ENCODE results near the gene MAP4K5.

DNA sequence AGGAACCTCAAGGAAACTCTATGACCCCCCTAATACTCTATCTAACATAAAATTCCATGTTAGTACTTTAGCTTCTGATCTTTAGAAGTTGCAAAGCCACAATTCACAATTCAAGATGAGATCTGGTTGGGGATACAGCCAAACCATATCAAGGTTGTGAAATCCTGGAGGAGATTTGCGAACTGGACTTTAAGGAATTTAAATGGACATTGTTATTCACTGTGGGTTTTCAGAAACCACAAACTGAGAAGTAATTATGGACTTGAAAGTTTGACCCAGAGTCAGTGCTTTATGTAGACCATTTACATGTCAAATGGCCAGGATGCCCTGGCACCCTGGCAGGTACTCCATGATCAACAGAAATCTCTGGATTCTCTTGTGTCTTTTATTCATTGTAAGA, 121.4 kb downstream of the MAP4K5 start:
- TF ChIP-seq, protein P1, sequence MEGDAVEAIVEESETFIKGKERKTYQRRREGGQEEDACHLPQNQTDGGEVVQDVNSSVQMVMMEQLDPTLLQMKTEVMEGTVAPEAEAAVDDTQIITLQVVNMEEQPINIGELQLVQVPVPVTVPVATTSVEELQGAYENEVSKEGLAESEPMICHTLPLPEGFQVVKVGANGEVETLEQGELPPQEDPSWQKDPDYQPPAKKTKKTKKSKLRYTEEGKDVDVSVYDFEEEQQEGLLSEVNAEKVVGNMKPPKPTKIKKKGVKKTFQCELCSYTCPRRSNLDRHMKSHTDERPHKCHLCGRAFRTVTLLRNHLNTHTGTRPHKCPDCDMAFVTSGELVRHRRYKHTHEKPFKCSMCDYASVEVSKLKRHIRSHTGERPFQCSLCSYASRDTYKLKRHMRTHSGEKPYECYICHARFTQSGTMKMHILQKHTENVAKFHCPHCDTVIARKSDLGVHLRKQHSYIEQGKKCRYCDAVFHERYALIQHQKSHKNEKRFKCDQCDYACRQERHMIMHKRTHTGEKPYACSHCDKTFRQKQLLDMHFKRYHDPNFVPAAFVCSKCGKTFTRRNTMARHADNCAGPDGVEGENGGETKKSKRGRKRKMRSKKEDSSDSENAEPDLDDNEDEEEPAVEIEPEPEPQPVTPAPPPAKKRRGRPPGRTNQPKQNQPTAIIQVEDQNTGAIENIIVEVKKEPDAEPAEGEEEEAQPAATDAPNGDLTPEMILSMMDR (conservative IDR thresholded peaks at IDR 0.05; ENCODE audit: low read depth, low read length) = no peak
- TF ChIP-seq POLR2A (IDR thresholded peaks at IDR 0.05; ENCODE audit: low read depth, low read length) = no peak
- no peak for TF ChIP-seq RAD21 (IDR thresholded peaks at IDR 0.05; ENCODE audit: low read length)
- TF ChIP-seq, protein P2, sequence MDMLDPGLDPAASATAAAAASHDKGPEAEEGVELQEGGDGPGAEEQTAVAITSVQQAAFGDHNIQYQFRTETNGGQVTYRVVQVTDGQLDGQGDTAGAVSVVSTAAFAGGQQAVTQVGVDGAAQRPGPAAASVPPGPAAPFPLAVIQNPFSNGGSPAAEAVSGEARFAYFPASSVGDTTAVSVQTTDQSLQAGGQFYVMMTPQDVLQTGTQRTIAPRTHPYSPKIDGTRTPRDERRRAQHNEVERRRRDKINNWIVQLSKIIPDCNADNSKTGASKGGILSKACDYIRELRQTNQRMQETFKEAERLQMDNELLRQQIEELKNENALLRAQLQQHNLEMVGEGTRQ (IDR thresholded peaks at IDR 0.05; ENCODE audit: low read depth, low read length) = no peak
- TF ChIP-seq MAZ (IDR thresholded peaks at IDR 0.05; ENCODE audit: borderline replicate concordance, low read depth, low read length) = no peak
- peak; percentile 91 for TF ChIP-seq CEBPB (IDR thresholded peaks at IDR 0.05; ENCODE audit: low read depth, low read length)
- TF ChIP-seq, protein P3, sequence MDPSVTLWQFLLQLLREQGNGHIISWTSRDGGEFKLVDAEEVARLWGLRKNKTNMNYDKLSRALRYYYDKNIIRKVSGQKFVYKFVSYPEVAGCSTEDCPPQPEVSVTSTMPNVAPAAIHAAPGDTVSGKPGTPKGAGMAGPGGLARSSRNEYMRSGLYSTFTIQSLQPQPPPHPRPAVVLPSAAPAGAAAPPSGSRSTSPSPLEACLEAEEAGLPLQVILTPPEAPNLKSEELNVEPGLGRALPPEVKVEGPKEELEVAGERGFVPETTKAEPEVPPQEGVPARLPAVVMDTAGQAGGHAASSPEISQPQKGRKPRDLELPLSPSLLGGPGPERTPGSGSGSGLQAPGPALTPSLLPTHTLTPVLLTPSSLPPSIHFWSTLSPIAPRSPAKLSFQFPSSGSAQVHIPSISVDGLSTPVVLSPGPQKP (IDR thresholded peaks at IDR 0.05; ENCODE audit: borderline replicate concordance, low read depth, low read length) = no peak
- no peak for TF ChIP-seq RCOR1 (IDR thresholded peaks at IDR 0.05; ENCODE audit: insufficient replicate concordance, low read length)
- TF ChIP-seq SMC3 (IDR thresholded peaks at IDR 0.05; ENCODE audit: low read depth, low read length) = no peak
- TF ChIP-seq MXI1 (IDR thresholded peaks at IDR 0.05; ENCODE audit: borderline replicate concordance, low read depth, low read length) = no peak
- no peak for TF ChIP-seq CHD1 (IDR thresholded peaks at IDR 0.05; ENCODE audit: low read depth, low read length)
- TF ChIP-seq RFX5 (IDR thresholded peaks at IDR 0.05; ENCODE audit: low read depth, low read length) = no peak
- no peak for TF ChIP-seq BHLHE40 (IDR thresholded peaks at IDR 0.05; ENCODE audit: low read depth, low read length)
- TF ChIP-seq FOS (IDR thresholded peaks at IDR 0.05; ENCODE audit: low read depth, low read length) = no peak

Data from IMR-90 (cell line).